Fibroblast of peridontal ligament (primary cell): Measurements from ENCODE around the gene TDRD12.
A peak's percentile ranks its signal among the peaks of the same experiment; 100 is the strongest.
"Not testable (repeated sequence)": the region's sequence is repeated elsewhere in the genome, so short reads cannot be mapped to it uniquely, and the experiment has no call there.

ENCODE experiments used
- DNase-seq: peaks from one replicate; pipeline ENCODE4 v3.0.0-alpha.2; 2010; ENCODE audit errors: extremely low read depth

The TDRD12 gene

DNA sequence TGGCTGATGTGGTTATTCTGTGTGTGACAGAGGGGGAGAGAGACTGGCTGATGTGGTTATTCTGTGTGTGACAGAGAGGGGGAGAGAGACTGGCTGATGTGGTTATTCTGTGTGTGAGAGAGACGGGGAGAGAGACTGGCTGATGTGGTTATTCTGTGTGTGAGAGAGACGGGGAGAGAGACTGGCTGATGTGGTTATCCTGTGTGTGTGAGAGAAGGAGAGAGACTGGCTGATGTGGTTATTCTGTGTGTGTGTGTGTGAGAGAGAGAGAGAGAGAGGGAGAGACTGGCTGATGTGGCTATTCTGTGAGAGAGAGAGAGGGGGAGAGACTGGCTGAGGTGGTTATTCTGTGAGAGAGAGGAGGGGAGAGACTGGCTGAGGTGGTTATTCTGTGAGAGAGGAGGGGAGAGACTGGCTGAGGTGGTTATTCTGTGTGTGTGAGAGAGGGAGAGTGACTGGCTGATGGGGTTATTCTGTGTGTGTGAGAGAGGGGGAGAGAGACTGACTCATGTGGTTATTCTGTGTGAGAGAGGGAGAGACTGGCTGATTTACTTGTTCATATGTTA is 27.1 kb downstream of the TDRD12 start:
- DNase-seq = peak; percentile 4

DNA sequence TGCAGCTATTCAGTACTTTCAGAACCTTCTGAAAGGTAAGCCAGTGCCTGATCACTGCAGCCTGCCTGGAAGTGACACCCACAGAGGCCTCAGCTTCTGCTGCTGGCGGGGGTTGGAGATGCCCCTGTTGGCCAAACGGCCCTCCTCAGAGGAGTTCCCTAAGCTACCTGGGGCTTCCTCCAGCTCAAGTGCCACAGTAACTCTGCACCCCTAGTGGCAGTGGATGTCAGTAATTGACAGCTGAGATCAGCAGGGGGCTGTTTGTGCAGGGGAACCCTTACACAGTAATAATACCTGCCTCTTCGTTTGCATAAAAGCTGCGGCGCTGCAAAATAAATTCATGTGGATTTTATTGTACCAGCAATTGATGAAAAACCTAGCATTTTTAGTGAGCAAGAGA is 28.9 kb downstream of the TDRD12 start:
- no peak for DNase-seq

DNA sequence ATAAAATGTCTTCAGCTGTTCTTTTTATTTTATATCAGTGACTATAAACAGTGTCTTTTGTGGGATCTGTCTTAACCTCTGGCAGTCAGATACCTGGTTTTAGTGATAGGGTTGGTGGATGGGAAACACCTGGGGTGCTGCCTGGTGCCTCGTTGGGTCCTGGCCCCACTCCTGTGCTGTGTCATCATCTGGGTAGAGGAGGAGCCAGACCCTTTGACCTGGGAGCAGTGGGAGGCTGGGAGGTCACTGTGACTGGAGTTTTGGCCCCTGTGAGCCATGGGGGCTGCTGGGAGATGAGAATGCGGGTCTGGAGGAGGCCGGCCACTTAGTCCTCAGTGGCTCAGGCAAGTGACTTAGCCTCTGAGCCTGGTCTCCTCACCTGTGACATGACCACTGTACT is 29.4 kb downstream of the TDRD12 start:
- DNase-seq = no peak

DNA sequence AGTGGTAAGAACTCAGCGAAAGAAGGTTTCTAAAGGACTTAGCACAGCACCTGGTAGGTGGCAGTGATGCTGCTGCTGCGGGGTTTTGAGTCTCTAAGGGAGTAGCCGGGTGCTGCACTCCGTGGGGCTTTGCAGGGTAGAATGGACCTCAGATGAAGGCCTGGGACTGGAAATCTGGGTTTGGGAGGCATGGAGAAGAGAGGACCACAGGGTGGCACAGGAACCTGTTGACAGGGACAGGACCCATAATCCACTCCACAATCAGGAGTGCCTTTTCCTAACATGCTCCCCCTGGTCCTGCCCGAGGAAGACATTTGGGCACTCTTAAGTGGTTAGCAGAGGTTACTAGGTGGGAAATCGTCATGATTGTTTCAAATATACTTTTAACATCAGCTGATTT is 29.8 kb downstream of the TDRD12 start:
- DNase-seq = no peak

DNA sequence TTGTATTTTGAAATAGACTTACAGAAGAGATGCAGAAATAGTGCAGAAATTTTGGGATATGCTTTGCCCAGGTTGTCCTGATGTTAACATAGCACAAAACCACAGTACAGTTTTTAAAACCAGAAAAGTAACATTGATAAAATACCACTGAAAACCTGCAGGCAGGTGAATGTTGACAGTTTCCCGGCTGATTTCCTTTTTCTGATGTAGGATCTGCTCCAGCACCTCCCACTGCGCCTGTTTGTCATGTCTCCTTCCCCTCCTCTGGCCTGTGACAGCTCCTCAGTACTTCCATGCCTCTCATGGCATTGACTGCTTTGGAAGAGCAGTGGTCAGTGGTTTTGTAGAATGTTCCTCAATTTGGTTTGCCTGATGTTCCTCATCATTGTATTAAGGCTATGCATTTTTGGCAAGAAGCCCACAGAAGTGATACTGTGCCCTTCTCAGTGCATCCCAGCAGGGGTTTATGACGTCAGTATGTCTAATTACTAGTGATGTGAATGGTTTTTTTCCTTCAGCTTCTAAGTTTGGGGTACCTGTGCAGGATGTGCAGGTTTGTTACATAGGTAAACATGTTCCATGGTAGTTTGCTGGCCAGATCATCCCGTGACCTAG is 31.0 kb downstream of the TDRD12 start:
- no peak for DNase-seq

DNA sequence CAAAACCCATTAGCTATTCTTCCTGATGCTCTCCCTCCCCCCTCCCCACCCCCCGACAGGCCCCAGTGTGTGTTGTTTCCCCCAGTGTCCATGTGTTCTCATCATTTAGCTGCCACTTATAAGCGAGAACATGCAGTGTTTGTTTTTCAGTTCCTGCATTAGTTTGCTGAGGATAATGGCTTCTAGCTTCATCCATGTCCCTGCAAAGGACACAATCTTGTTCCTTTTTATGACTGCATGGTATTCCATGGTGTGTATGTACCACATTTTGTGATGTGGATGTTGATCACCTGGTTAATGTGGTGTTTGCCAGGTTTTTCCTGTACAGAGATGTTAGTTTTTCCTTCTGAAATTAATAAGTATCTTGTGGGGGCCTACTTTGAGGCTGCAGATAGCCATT is 31.5 kb downstream of the TDRD12 start:
- no peak for DNase-seq

DNA sequence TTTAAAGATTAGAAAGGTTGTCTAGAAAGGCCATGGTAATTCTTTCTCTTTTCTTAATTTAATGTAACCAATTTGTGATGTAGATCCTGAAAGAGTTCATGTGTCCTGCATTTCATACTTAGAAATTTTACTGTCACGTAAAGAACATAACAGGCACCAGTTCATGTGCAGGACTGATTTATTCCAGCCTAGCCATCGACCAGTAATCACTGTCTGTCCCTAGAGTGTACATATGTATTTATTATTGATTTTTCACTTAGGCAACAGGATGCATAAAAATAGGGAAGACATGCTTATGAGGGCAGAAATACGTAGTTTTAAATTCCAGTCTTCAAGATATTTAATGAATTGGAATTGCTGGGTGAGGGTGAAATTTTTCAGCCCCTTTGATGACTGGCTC is 37.6 kb downstream of the TDRD12 start:
- DNase-seq = no peak

DNA sequence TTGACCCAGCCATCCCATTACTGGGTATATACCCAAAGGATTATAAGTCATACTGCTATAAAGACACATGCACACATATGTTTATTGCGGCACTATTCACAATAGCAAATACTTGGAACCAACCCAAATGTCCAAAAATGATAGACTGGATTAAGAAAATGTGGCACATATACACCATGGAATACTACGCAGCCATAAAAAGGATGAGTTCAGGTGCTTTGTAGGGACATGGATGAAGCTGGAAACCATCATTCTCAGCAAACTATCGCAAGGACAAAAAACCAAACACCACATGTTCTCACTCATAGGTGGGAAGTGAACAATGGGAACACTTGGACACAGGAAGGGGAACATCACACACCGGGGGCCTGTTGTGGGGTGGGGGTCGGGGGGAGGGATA is 45.8 kb downstream of the TDRD12 start:
- not testable (repeated sequence) for DNase-seq

DNA sequence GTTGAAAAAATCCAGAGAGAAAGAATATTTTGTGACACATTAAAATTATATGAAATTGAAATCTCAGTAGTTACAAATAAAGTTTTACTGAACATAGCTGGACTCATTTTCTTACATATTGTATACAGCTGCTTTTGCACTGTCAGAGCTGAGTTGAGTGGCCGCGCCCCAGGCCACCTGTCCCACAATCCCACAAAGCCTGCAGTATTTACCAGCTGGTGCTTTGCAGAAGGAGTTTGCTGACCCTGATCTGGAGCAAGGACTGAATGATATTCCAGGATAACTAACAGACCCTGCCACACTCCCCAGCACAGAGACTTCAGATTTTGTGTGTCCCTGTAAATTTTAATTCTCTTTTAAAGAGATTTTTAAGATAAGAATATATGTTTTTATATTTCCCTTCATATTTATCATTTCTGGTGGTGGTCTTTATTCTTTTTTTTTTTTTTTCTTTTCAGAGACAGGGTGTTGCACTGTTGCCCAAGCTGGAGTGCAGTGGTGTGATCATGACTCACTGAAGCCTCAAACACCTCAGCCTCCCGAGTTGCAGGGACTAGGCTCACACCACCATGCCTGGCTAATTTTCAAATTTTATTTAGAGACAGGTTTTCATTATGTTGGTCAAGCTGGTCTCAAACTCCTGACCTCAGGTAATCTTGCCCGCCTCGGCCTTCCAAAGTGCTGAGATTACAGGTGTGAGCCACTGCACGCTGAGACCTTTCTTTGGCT is 48.5 kb downstream of the TDRD12 start:
- DNase-seq = no peak

DNA sequence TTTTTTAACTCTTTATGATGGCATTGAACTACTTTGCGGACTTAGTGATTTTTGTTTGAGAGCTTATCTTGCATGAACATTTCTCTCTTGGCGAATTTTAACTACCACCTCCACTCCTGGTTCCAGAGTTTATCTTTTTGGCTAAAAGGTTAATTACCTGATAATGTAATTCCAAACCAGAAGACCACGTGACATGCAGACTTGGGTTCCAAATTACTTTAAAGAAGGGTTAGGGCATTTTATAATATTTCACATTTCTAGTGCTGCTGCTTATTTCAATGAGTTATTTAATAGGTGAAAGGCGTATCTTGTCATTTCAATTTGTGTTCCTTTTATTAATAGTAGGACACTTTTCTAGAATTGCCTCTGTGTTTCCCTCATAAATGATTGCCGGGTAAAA is 52.0 kb downstream of the TDRD12 start:
- DNase-seq = no peak

DNA sequence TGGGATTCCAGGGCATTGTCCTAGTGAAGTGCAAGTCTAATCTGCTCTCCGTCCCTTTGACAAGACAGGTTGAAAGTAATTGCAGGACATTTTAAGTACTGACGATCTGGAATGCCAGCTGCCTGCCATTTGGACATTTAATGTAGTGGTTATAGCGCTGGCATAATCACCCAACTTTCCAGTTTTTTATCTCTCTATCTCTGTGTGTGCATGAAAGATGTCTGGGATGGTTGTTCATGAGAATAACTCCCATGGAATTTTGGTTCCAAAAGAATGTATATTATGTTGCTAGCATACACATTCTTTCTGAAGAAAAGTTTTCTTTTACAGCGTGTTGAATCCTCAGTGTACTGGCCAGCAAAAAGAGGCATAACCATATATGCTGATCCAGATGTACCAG is 53.6 kb downstream of the TDRD12 start:
- no peak for DNase-seq

DNA sequence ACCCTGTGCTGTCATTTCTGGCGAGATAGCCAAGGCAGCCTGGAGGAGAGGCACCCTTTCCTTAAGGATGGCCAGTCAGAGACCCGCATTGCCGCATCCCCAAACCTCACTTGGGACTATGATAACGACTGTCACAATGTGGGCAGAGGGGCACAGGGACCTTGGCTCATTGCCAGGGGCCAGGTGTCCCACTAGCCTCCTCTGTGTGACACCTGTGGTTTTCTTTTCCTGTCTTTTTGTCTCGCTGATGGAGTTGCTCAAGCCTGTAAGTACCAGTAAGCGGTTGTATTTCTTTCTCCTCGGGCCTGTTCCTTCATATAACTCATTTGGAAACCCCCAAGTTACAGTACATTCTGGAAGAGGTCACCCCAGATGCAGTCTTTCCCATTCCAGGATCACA is 59.5 kb downstream of the TDRD12 start:
- DNase-seq = no peak

DNA sequence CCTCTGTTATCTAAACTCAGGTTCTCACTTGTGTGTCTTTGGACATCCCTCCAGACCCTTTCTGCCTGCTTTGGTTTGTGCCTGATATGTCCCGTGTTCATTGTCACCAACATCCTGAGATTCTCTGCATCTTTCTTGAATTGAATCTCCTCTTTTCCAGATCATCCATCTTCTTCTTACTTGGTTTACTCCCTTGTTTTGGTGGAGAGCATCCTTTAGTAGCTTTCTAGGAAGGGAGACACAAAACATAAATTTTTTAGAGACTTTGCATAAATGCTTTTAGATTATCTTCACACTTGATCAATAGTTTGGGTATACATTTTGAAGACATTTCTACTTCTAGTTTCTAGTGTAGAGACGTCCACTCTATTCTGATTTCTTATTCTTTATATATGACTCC is 61.7 kb downstream of the TDRD12 start:
- no peak for DNase-seq

DNA sequence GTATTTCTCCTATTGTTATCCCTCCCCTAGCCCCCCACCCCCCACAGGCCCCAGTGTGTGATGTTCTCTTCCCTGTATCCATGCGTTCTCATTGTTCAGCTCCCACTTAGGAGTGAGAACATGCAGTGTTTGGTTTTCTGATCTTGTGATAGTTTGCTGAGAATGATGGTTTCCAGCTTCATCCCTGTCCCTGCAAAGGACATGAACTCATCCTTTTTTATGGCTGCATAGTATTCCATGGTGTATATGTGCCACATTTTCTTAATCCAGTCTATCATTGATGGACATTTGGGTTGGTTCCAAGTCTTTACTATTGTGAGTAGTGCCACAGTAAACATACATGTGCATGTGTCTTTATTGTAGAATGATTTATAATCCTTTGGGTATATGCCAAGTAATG is 62.5 kb downstream of the TDRD12 start:
- not testable (repeated sequence) for DNase-seq

DNA sequence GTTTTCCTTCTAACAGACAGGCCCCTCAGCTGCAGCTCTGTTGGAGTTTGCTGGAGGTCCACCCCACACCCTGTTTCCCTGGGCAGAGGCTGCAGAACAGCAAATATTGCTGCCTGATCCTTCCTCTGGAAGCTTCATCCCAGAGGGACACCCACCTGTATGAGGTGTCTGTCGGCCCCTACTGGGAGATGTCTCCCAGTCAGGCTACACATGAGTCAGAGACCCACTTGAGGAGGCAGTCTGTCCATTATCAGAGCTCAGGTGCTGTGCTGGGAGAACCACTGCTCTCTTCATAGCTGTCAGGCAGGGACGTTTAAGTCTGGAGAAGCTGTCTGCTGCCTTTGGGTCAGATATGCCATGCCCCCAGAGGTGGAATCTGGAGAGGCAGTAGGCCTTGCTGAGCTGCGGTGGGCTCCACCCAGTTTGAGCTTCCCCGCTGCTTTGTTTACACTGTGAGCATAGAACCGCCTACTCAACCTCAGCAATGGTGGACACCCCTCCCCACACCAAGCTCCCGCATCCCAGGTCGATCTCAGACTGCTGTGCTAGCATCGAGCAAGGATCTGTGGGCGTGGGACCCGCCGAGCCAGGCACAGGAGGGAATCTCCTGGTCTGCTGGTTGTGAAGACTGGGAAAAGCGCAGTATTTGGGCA is 67.7 kb downstream of the TDRD12 start:
- not testable (repeated sequence) for DNase-seq

DNA sequence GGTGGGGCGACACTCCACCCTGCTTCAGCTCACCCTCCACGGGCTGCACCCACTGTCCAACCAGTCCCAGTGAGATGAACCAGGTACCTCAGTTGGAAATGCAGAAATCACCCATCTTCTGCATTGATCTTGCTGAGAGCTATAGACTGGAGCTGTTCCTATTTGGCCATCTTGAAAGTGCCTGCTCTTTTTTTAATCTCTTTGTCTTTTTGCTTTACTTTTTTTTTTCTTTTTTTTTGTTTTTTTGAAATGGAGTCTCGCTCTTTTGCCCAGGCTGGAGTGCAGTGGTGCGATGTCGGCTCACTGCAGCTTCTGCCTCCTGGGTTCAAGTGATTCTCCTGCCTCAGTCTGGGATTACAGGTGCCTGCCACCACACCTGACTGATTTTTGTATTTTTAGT is 68.3 kb downstream of the TDRD12 start:
- DNase-seq = not testable (repeated sequence)

DNA sequence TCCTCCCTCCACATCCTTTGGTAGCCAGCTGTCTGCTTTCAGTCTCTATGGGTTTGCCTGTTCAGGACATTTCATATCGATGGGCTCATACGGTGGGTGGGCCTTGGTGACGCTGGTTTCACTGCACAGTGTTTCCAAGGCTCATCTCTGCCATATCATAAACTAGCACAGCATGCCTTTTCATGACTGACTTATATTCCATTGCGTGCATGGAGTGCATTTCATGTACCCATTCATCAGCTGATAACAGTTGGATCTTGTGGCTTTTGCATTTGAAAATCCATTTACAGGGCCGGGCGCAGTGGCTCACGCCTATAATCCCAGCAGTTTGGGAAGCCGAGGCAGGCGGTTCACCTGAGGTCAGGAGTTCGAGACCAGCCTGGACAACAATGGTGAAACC is 69.9 kb downstream of the TDRD12 start:
- no peak for DNase-seq

DNA sequence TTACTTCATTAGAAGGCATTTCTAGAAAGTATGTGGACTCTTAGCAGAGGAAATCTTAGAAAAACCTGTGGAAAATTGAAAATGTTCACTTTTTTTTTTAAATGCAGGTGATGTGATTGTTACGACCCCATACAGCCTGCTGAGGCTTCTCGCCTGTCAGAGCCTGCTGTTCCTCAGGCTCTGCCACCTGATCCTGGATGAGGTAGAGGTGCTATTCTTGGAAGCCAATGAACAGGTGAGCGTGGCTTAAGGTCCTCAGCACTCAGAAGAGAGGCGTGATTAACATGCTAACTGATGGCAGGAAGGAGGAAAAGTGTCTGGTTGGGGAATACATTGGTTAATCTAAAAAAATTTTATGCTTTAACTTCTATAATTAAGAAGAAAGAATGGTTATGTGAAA is 78.6 kb downstream of the TDRD12 start:
- DNase-seq = no peak

DNA sequence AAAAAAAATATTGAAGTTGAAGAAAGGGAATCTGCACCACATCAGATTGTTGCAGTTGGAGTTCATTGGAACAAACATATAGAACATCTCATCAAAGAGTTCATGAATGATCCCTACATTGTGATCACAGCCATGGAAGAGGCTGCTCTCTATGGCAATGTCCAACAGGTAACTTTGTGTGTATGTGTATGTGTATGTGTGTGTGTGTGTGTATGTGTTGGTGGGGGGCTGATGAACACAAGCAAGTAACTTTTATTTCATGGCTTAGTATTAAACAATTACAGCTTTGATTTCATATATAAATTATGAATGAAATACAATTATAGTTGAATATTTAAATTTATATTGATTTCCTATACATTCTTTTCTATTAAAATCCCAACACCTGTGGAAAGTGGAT is 80.6 kb downstream of the TDRD12 start:
- no peak for DNase-seq

DNA sequence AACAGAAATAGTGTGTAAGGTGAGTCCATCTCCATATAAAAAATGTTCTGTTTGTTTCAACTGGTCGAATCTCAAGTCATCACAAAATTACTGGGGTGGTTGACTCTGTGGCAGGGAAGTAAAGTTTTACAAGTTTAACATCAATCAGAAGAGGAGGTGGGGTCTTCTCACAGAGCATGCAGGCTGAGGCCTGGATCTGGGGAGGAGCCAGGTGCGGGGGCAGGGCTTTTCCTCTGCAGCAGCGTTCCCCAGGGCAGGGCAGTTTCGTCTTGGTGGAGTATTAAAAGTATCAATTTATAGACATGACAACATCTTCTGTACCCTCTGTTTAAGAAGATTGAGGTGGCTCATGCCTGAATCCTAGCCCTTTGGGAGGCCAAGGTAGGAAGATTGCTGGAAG is 81.2 kb downstream of the TDRD12 start:
- no peak for DNase-seq

DNA sequence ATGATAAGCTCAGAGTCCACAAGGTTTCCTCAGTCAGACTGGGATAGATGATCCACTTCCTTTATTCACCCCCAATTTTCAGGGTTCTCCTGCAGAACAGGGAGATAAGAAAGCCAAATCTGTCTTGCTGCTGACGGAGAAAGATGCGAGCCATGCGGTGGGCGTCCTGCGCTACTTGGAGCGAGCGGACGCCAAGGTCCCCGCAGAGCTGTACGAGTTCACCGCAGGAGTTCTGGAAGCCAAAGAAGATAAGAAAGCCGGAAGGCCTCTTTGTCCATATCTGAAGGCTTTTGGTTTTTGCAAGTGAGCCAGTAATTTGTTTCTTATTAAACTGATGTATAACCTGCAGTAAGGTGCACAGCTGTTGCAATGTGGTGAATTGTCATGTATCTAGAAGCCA is 83.3 kb downstream of the TDRD12 start:
- no peak for DNase-seq

DNA sequence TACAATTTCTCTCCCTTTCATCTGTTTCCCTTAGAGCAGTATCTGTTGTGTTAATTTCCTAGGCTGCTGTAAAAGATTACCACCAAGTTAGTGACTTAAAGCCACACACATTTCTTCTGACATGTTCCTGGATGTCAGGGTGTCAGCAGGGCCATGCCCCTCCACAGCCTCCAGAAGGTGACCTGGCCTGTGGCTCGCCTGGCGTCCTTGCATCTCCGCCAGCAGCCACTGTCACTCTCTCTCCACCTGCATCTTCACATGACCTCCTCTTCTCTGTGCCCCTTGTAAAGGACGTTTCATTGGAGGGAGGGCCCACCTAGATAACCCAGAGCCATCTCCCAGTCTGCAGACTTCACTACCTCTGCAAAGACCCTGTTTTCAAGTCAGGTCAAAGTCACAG is 88.7 kb downstream of the TDRD12 start:
- no peak for DNase-seq

DNA sequence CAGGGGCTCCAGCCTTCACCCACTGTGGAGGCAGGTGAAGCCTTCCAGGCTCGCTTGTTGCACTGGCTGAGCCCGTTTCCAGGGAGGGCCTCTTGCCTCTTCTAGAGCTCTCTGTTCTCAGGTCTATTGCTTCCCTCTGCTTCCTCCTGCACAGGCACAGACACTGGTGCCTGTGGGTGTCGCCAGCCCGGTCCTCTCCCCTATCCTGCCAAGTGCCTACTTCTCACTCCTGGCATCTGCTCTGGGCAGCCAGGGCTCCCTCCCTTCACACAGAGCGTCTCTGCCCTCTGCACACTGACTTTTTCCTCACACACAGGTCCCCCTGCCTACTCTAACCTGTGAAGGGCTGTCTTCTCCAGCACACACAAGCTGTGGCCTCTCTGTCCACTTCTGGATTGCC is 89.7 kb downstream of the TDRD12 start:
- no peak for DNase-seq
